GM18868 (cell line): ENCODE data around the gene SLC30A1.

Experiments used
- ATAC-seq: cut with Tn5 transposase; IDR thresholded peaks from one replicate; pipeline ENCODE4 v1.9.1; 2021; ENCODE audit warnings: mild to moderate bottlenecking, moderate library complexity; ENCODE audit not compliant: unreplicated experiment

SLC30A1 gene

GRCh38 chr1:211607754-211608473, 29.0 kb upstream of the SLC30A1 start:
- ATAC-seq: no peak

- peak; percentile 94 for ATAC-seq
Measured at GRCh38 chr1:211606914-211607753, 28.2 kb upstream of the SLC30A1 start.

- ATAC-seq: peak; percentile 61
Measured at GRCh38 chr1:211606332-211606913, 27.5 kb upstream of the SLC30A1 start.

DNA sequence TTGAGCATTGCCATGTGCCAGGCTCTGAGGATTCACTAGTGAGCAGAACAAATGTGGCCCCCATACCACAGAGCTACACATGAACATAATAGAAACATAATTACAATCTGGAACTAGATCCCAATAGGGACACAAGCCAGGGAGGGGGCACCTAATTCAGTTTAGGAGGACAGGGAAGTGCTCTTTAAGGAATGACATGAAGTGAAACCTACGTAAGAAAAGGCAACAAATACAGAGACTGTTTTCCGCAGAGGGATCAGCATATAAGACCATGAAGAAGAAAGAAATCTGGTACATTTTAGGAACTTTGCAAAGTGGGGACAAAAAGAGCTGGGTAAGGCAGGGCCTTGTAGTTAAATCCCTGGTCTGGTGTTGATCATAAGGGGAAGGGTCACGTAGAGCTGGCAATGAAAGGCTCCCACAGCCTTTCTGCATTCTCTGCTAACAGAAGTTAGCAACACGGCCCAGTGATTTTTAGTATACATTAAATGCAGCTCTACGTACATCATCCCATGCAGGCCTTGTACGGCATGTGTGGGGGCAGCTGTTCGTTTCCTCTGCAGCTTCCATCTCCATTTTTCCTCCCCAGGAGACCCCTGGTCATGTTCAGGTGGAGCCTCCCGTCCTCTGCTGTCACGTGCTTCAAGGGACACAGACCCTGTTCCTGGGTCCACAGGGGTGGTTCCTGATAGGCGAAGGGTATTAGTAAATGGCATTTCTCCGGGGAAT, 26.8 kb upstream of the SLC30A1 start:
- no peak for ATAC-seq

GRCh38 chr1:211605034-211605433, 26.1 kb upstream of the SLC30A1 start:
- no peak for ATAC-seq

DNA sequence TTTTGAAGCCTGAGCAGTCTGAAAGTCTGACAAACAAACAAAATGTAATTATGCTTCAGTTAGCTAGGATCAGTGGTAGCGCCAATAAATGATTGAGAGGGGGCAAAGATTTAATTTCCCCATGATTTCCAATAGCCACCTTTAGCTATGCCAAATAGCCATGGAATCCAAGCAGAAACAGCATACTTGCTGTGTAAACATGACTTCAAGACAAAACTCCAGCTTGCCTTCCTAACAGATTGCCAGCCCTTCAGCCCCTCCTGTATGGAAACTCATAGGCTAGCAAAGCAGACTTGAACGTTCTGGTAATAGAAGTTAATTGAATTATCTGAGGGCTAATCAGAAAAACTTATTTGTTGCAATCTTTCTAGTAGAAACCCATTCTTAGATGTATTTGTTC, 25.6 kb upstream of the SLC30A1 start:
- no peak for ATAC-seq

GRCh38 chr1:211603713-211604112, 24.8 kb upstream of the SLC30A1 start:
- no peak for ATAC-seq

GRCh38 chr1:211603191-211603701, 24.3 kb upstream of the SLC30A1 start:
- no peak for ATAC-seq

DNA sequence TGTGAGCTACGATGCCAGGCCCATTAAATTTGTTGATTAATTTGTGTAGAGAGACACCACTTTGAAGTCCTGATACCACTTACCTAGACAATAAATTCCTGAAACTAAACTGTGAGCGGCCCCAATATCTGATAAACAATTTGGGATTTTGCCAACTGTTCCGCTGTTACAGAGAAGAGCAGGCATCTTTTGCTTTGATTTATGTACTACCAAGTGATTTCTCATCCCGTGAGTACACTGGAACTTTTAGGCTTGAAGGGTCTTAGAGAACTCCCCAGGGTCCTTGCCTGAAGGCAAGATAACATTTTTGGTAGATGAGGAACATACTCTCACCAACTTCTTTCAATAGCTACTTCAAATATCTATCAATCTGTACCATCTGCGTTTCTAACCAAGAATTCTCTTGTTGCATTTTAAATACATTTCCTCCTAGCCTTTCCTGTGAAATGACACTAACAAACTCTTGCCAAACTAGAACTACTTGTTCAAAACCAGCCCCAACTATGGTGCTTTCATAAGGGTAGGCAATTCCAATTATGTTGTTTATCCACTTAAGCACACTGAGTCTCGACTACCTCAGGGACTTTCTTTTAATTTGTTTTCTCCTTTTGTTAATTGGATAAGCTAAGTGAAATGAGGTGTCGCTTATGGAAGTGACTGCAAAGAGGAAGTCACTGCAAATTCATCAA, 23.2 kb upstream of the SLC30A1 start:
- no peak for ATAC-seq

GRCh38 chr1:211601159-211601558, 22.2 kb upstream of the SLC30A1 start:
- no peak for ATAC-seq

DNA sequence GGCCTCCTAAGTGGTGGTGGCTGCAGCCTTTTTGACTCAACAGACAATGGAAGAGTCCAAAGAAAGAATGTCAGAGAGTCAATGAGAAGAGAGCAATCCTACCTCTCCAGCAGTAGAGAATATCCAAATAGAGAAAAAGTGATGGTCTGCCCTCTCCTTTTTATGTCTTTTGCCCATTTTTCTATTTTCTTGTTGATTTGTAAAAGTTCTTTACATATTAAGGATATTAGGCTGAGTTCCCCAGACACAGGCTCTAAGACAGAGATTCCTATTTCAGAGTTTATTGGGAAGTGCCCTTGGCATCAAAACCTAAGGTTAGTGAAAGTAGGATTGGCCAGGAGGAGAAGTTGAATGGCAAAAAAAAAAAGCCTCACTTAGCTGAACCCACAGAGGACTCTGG, 20.3 kb upstream of the SLC30A1 start:
- ATAC-seq: no peak

- no peak for ATAC-seq
Measured at GRCh38 chr1:211598514-211598913, 19.6 kb upstream of the SLC30A1 start.

DNA sequence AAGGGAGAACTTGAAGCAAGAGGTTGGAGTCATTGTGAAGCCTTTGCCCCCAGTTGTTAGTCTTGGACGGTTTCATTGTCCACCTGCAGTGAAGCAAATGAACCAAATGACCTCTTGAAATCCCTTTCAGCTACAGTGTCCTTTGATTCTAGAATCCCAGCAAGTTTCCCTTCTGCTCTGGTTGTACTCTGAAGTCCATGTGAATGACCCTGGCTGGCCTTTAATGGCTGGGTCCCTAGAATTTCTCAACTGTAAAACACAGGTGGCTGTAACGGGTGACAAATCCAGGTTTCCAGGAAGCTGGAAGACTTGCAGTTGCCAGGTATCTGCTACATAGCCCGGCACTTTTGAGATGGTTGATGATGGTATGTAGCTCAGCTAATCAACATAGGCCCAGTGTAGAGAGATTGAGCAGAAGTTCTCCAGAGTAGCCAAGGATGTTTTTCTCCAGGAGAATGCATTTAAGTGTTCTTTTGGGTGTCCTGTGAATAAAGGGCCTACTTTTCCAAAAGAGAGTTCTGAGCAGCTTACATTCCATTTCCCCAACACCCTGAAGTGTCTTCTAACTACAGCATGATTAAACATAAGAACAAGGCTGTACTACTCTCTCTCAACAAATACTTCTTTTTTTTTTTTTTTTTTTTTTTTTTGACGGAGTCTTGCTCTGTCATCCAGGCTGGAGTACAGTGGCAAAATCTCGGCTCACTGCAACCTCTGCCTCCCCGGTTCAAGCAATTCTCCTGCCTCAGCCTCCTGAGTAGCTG, 17.6 kb upstream of the SLC30A1 start:
- ATAC-seq: no peak

DNA sequence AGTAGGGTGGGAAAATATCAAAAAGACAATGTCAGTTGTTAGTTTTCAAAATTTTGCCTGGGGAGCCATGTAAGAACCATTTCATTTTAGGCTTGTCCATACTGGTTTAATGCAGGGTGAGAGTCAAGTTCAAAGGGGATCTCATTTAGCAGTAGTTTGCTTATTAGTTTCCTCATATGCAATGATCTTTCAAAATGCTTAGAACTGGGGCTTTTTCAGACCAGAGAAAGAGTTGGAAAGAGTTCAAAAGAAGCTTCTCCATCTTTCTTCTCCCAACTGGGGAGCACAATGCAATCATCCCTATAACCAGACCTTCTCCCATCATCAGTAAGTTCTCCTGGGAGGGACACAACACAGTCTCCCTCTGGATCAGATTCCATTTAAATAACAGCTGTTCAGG, 16.5 kb upstream of the SLC30A1 start:
- ATAC-seq: no peak

DNA sequence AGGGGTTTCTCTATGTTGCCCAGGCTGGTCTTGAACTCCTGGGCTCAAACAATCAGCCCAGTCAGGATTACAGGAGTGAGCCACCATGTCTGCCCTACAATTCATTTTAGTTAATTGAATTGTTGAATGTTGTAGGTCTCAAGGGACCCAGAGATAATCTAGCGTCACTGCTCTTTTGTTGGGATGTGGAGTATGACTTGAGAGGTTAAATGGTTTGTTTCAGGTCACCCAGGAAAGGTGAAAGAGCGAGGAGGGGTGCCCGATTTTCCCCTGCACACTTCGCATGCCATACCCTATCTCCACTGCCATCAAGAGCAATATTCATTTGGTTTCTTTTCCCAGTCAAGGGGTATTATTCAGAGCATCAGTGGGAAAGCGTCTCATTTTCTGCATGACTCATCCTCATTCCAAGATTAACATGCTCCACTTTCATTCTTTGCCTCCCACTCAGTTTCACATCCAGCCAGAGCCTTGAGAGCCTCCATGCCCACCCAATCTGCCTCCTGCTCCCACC, 13.1 kb upstream of the SLC30A1 start:
- no peak for ATAC-seq

GRCh38 chr1:211589782-211590721, 11.1 kb upstream of the SLC30A1 start:
- no peak for ATAC-seq

DNA sequence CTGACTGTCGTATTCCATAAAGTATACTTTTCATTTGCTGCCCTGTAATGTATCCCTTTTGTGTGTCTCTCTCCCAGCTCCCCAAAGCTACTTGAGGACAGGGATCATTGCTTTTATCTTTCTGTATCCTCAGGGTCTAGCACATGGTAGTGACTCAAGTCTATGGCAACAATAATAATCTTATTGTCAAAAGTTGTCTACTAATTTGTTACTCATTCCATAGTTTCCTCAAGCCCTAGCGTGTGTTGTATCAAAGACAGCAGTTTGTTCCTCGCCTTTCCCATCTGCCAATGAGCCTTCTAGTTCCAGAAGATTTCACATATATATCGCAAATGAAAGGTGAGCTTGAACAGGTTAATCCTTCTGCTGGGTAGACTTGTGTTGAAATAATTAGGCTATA, 9.8 kb upstream of the SLC30A1 start:
- ATAC-seq: no peak

DNA sequence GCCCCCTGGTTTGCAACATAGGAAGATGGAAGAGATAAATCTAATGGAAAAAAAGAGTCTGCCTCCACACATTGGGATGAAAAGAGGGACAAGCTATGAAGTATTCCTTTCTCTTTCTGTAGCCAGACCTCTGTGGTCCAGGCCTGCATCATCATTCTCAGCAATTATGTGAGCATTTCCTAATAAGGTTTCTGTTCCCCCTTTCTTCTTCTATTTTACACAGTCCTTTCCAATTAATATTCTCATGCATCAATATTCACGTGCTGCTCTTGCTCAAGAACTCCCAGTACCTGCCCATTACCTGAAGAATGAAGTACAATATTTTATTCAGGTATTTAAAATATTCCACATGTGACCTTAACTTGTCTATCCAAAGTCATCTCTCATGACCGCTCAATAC, 8.2 kb upstream of the SLC30A1 start:
- no peak for ATAC-seq
